SK-N-SH (cell line): ENCODE data around the gene C7orf33. TPM values are rescaled to one million over a fixed set of nuclear protein-coding genes. Genes with fewer than 3 reads are reported as not detected.

ENCODE experiments used
- CTCF ChIA-PET: fragments of 300-600, 350-600 bp; formaldehyde crosslinking; extraction: SDS; loops from one replicate; lab custom pipeline; 2021; lab: Yijun Ruan, JAX
- POLR2A ChIA-PET: fragments of 350-600 bp; sonication (Branson Sonifier 250); formaldehyde crosslinking; extraction: SDS; loops from one replicate; lab custom pipeline; 2020; ENCODE audit warnings: antibody characterized with exemption, inconsistent platforms; lab: Yijun Ruan, JAX
- DNase-seq: peaks from one replicate; pipeline ENCODE4 v3.0.0; 2012
- H2AFZ ChIP-seq: fragments of 200-600 bp; sonication (generic); 2 replicates; pipeline ENCODE4 v1.8.1; 2016; ENCODE audit warnings: antibody characterized with exemption, mild to moderate bottlenecking, low read depth
- H3F3A ChIP-seq: fragments of 200-600 bp; sonication (generic); replicated peaks from 2 replicates; pipeline ENCODE3; 2016; ENCODE audit warnings: antibody characterized with exemption, mild to moderate bottlenecking; ENCODE audit not compliant: insufficient read depth
- H3K27ac ChIP-seq, 2 experiments: fragments of 200-500 bp in 1 of 2; fragments of 200-600 bp in 1 of 2; sonication (Bioruptor generic) in 1 of 2; sonication (generic), shearing (Covaris generic) in 1 of 2; 2 replicates each; pipeline versions ENCODE4 v1.5.1 to v1.6.1; 2014 to 2016; ENCODE audit warnings: low read depth in 2 of 2, inconsistent platforms in 1 of 2, low read length in 1 of 2, mild to moderate bottlenecking in 1 of 2, mixed read lengths in 1 of 2
- H3K27me3 ChIP-seq: fragments of 200-600 bp; sonication (generic), shearing (Covaris generic); 2 replicates; pipeline ENCODE4 v1.6.1; 2016; ENCODE audit warnings: mixed run types; ENCODE audit not compliant: insufficient read depth
- H3K36me3 ChIP-seq, 2 experiments: fragments of 200-500 bp in 1 of 2; fragments of 200-600 bp in 1 of 2; sonication (Bioruptor generic) in 1 of 2; sonication (generic) in 1 of 2; replicated peaks in 1 of 2; 2 replicates each; pipeline versions ENCODE3 to v1.5.1; 2014 to 2016; ENCODE audit warnings: low read length in 1 of 2, mild to moderate bottlenecking in 1 of 2; ENCODE audit not compliant: insufficient read depth in 2 of 2, control insufficient read depth in 1 of 2
- H3K4me1 ChIP-seq, 2 experiments: fragments of 200-500 bp in 1 of 2; fragments of 200-600 bp in 1 of 2; sonication (Bioruptor generic) in 1 of 2; sonication (generic), shearing (Covaris generic) in 1 of 2; 2 replicates each; pipeline versions ENCODE4 v1.5.1 to v1.6.1; 2014 to 2016; ENCODE audit warnings: low read depth in 1 of 2, low read length in 1 of 2, mixed run types in 1 of 2; ENCODE audit not compliant: insufficient read depth in 2 of 2, control insufficient read depth in 1 of 2
- H3K4me2 ChIP-seq: fragments of 200-600 bp; sonication (generic), shearing (Covaris generic); 2 replicates; pipeline ENCODE4 v1.6.1; 2017; ENCODE audit warnings: mixed run types
- H3K4me3 ChIP-seq, 2 experiments: fragments of 200-500 bp in 1 of 2; fragments of 200-600 bp in 1 of 2; sonication (Bioruptor generic) in 1 of 2; sonication (generic), shearing (Covaris generic) in 1 of 2; 2 replicates each; pipeline versions ENCODE4 v1.5.1 to v1.8.1; 2014 to 2016; ENCODE audit warnings: low read depth in 2 of 2, inconsistent platforms in 1 of 2, low read length in 1 of 2, mild to moderate bottlenecking in 1 of 2, mixed read lengths in 1 of 2, moderate library complexity in 1 of 2
- H3K79me2 ChIP-seq: fragments of 200-600 bp; sonication (generic); 2 replicates; pipeline ENCODE4 v1.8.1; 2017; ENCODE audit warnings: mild to moderate bottlenecking; ENCODE audit not compliant: insufficient read depth
- H3K9ac ChIP-seq: fragments of 200-600 bp; sonication (generic); 2 replicates; pipeline ENCODE4 v1.6.1; 2017; ENCODE audit warnings: mixed run types
- H3K9me2 ChIP-seq: fragments of 200-600 bp; sonication (generic); 2 replicates; pipeline ENCODE4 v1.6.1; 2017; ENCODE audit warnings: mixed run types
- H3K9me3 ChIP-seq: fragments of 200-600 bp; sonication (generic); 2 replicates; pipeline ENCODE4 v1.6.1; 2017; ENCODE audit warnings: mixed run types, mild to moderate bottlenecking, moderate library complexity
- H4K20me1 ChIP-seq: fragments of 200-600 bp; sonication (generic); 2 replicates; pipeline ENCODE4 v1.6.1; 2017; ENCODE audit warnings: mild to moderate bottlenecking, mixed run types; ENCODE audit not compliant: insufficient read depth
- EP300 ChIP-seq, 2 experiments: IDR thresholded peaks; 2 replicates each; pipeline versions ENCODE4 v1.4.0 to v1.6.1; 2012; ENCODE audit warnings: borderline replicate concordance in 1 of 2, low read depth in 1 of 2, low read length in 1 of 2
- FOXJ3 ChIP-seq: sonication (generic); formaldehyde crosslinking; IDR thresholded peaks from 2 replicates; pipeline ENCODE4 v1.5.1; 2020; ENCODE audit warnings: mild to moderate bottlenecking, missing genetic modification reagents
- FOXM1 ChIP-seq: IDR thresholded peaks from 2 replicates; pipeline ENCODE4 v1.4.0; 2012; ENCODE audit warnings: low read depth, mild to moderate bottlenecking
- GATA2 ChIP-seq: sonication (generic); formaldehyde crosslinking; IDR thresholded peaks from 2 replicates; pipeline ENCODE4 v1.5.0; 2020; ENCODE audit warnings: mild to moderate bottlenecking, missing genetic modification reagents
- MEF2A ChIP-seq: IDR thresholded peaks from 2 replicates; pipeline ENCODE4 v1.4.0; 2012; ENCODE audit warnings: low read depth, borderline replicate concordance
- MXI1 ChIP-seq: IDR thresholded peaks from 2 replicates; pipeline ENCODE4 v1.6.1; 2012; ENCODE audit warnings: mild to moderate bottlenecking, low read depth, low read length, improper control_type of control experiment
- NFIC ChIP-seq: IDR thresholded peaks from 2 replicates; pipeline ENCODE4 v1.4.0; 2012; ENCODE audit warnings: borderline replicate concordance
- POLR2AphosphoS5 ChIP-seq: IDR thresholded peaks from 2 replicates; pipeline ENCODE4 v1.6.1; 2012; ENCODE audit warnings: low read depth, low read length
- REST ChIP-seq: IDR thresholded peaks from 2 replicates; pipeline ENCODE4 v1.6.1; 2012; ENCODE audit warnings: mild to moderate bottlenecking, low read depth, low read length, moderate library complexity
- RFX5 ChIP-seq: IDR thresholded peaks from 2 replicates; pipeline ENCODE4 v1.6.1; 2012; ENCODE audit warnings: mild to moderate bottlenecking, improper control_type of control experiment, low read length
- RXRA ChIP-seq: IDR thresholded peaks from 2 replicates; pipeline ENCODE4 v1.4.0; 2012; ENCODE audit warnings: low read depth, mild to moderate bottlenecking, borderline replicate concordance
- SIN3A ChIP-seq: IDR thresholded peaks from 2 replicates; pipeline ENCODE4 v1.6.1; 2012; ENCODE audit warnings: low read depth, mild to moderate bottlenecking, low read length, moderate library complexity, borderline replicate concordance
- TAF1 ChIP-seq: IDR thresholded peaks from 2 replicates; pipeline ENCODE4 v1.6.1; 2012; ENCODE audit warnings: low read depth, mild to moderate bottlenecking, low read length, moderate library complexity, borderline replicate concordance
- TCF12 ChIP-seq: IDR thresholded peaks from 2 replicates; pipeline ENCODE4 v1.4.0; 2012
- TEAD4 ChIP-seq: IDR thresholded peaks from 2 replicates; pipeline ENCODE4 v1.4.0; 2012; ENCODE audit warnings: mild to moderate bottlenecking, borderline replicate concordance; ENCODE audit not compliant: insufficient read depth
- YY1 ChIP-seq: IDR thresholded peaks from 2 replicates; pipeline ENCODE4 v1.4.0; 2012; ENCODE audit warnings: low read depth, mild to moderate bottlenecking
- WGBS: methylation state at CpG from one replicate; pipeline ENCODE4 v1.1.6; 2017; ENCODE audit warnings: low lambda C conversion rate; 5-methylcytosine and 5-hydroxymethylcytosine counted together
- polyA plus RNA-seq, 3 experiments: library from polyadenylated mRNA; depleted of rRNA; stranded (reverse); fragments of >200 nt; gene quantifications; 2 replicates each; pipeline ENCODE4 v1.2.3, GENCODE V29; 2012

Gene C7orf33
- polyA plus RNA-seq, 1 of the 3 experiments (the other 2 are of a cell fraction) = not detected

- no peaks in the 10 kb centered on the region for H3K36me3 ChIP-seq
- H4K20me1 ChIP-seq = no peaks in the 10 kb centered on the region
- H3K79me2 ChIP-seq = no peaks in the 10 kb centered on the region
- no peak overlapping the region for H3K27ac ChIP-seq
- H2AFZ ChIP-seq = no peak overlapping the region
- H3K9me3 ChIP-seq = no peaks in the 10 kb centered on the region
- no peak overlapping the region for H3K4me2 ChIP-seq
- no peak overlapping the region for H3K9ac ChIP-seq
- peaks cover 17% of the 10 kb centered on the region; the same call in 1 of the 2 replicates for H3K27me3 ChIP-seq
- no peak for TF ChIP-seq POLR2AphosphoS5
- TF ChIP-seq FOXJ3 = no peak
- TF ChIP-seq TEAD4 = no peak
- TF ChIP-seq EP300 (IDR thresholded peaks at IDR 0.05; ENCODE audit: borderline replicate concordance in 1 of 2, low read depth in 1 of 2, low read length in 1 of 2) = no peak
- no peak for TF ChIP-seq NFIC
- TF ChIP-seq, all 33 proteins: peak for 0
- 83% methylated on average over 7 of the region's 7 CpGs for WGBS
- H3K9me2 ChIP-seq = no peaks in the 10 kb centered on the region
- POLR2A ChIA-PET = interaction anchor here (1.1 kb wide), 1 partner anchor 113 kb away, joined by 3 read pairs; the partner anchor contains the start of gene CUL1
- CTCF ChIA-PET = interaction anchor here (0.8 to 3.3 kb wide), 9 partner anchors 9 to 382 kb away, joined by 3 to 40 read pairs (median 4); no protein-coding TSS in a partner anchor
- H3F3A ChIP-seq = no peaks in the 10 kb centered on the region
- H3K4me1 ChIP-seq = no peaks in the 10 kb centered on the region
- no peak overlapping the region for H3K4me3 ChIP-seq
- DNase-seq = no peak
These were observed 5.2 kb upstream of the C7orf33 start for GRCh38 chr7:148585399-148585798.

- WGBS = 95% methylated on average over 3 of the region's 3 CpGs
- no peak for DNase-seq
- CTCF ChIA-PET = interaction anchor here (1.0 to 1.2 kb wide), 3 partner anchors 11 to 14 kb away, joined by 3 to 5 read pairs (median 3); no protein-coding TSS in a partner anchor
These were observed 3.5 kb upstream of the C7orf33 start for GRCh38 chr7:148587076-148587475.

GRCh38 chr7:148588168-148588567 is 2.4 kb upstream of the C7orf33 start:
- no peak overlapping the region for H3K27ac ChIP-seq
- TF ChIP-seq YY1 (no peak), MXI1 (no peak), TCF12 (no peak), MEF2A (no peak), FOXM1 (no peak), RXRA (no peak), GATA2 (CRISPR knock-in tag) (no peak), FOXJ3 (no peak), TEAD4 (no peak), REST (no peak), TAF1 (no peak)
- no peaks in the 10 kb centered on the region for H3K4me1 ChIP-seq
- H3K27me3 ChIP-seq = peaks cover 17% of the 10 kb centered on the region; the same call in 1 of the 2 replicates
- H3K4me2 ChIP-seq = no peak overlapping the region
- H3K9me2 ChIP-seq = no peaks in the 10 kb centered on the region
- POLR2A ChIA-PET = no interaction called here
- CTCF ChIA-PET = interaction anchor here (1.0 to 1.2 kb wide), 2 partner anchors 12 to 13 kb away, joined by 3 to 5 read pairs; no protein-coding TSS in a partner anchor
- H2AFZ ChIP-seq = no peak overlapping the region
- no peaks in the 10 kb centered on the region for H3K36me3 ChIP-seq
- no peak for DNase-seq
- H3K79me2 ChIP-seq = no peaks in the 10 kb centered on the region
- no peaks in the 10 kb centered on the region for H3F3A ChIP-seq
- no peak overlapping the region for H3K9ac ChIP-seq
- 74% methylated on average over 6 of the region's 6 CpGs for WGBS
- no peaks in the 10 kb centered on the region for H4K20me1 ChIP-seq
- no peaks in the 10 kb centered on the region for H3K9me3 ChIP-seq
- H3K4me3 ChIP-seq = no peak overlapping the region

More at GRCh38 chr7:148587076-148587475, 3.5 kb upstream of the C7orf33 start:
- H3K4me1 ChIP-seq = no peaks in the 10 kb centered on the region
- H3K79me2 ChIP-seq = no peaks in the 10 kb centered on the region
- no peaks in the 10 kb centered on the region for H3K36me3 ChIP-seq
- no peaks in the 10 kb centered on the region for H3K9me2 ChIP-seq
- no peak overlapping the region for H3K27ac ChIP-seq
- no peak overlapping the region for H3K9ac ChIP-seq
- no peak overlapping the region for H3K4me2 ChIP-seq
- peaks cover 17% of the 10 kb centered on the region; the same call in 1 of the 2 replicates for H3K27me3 ChIP-seq
- H3K9me3 ChIP-seq = no peaks in the 10 kb centered on the region
- no peaks in the 10 kb centered on the region for H3F3A ChIP-seq
- H3K4me3 ChIP-seq = no peak overlapping the region
- no peaks in the 10 kb centered on the region for H4K20me1 ChIP-seq
- no peak overlapping the region for H2AFZ ChIP-seq
- TF ChIP-seq TEAD4 (no peak), EP300 (IDR thresholded peaks at IDR 0.05; ENCODE audit: borderline replicate concordance in 1 of 2, low read depth in 1 of 2, low read length in 1 of 2) (no peak), SIN3A (no peak), RFX5 (no peak)
- POLR2A ChIA-PET = no interaction called here
